DMS153 treated with DMSO at 0.1 percent for 48 hours (cell line): Measurements from ENCODE around the gene MYLK3.
"Not testable (repeated sequence)": the region's sequence is repeated elsewhere in the genome, so short reads cannot be mapped to it uniquely, and the experiment has no call there.

Experiments used
- DNase-seq: peaks from one replicate; lab custom pipeline; 2025; ENCODE audit not compliant: unreplicated experiment; lab: John Stamatoyannopoulos, UW

The MYLK3 gene

GRCh38 chr16:46747777-46748651, at the start of gene MYLK3:
TSS of gene MYLK3 (minus strand) at chr16:46748344. CDS start at chr16:46748193, 151 bp downstream.
- no peak for DNase-seq

GRCh38 chr16:46797501-46797900, 49.4 kb upstream of the MYLK3 start:
- DNase-seq = no peak

DNA sequence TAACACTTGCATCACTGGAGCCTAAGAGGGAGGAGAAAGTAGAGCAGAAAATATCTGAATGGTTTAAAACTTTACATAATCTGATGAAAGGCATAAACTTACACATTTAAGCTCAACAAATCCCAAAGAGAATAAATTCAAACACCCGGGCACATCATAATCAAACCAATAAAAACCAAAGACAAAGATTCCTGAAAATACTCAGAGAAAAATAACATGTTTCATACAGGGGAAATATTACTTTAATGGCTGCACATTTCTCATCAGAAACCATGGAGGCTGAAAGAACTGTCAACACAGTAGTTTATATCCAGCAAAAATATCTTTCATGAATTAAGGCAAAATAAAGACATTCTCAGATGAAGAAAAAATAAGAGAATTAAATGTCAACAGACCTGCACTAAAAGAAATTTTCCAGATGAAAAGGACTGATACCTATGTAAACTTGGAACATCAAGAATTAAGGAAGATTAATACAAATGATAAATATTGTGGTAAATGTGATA, 48.7 kb upstream of the MYLK3 start:
- no peak for DNase-seq

DNA sequence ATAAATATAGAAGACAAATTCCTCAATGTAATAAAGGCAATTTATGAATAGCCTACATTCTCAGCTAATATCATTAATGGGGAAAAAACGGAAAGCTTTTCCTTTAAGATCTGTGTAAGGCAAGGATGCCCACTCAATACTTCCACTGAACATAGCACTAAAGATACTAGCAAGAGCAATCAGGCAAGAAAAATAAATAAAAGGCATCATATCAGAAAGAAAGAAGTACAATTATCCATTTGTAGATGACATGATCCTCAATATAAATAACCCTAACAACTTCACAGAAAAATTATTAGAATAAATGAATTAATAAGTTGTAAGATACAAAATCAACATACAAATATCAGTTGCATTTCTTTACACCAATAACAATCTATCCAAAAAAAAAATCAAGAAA, 45.7 kb upstream of the MYLK3 start:
- DNase-seq = no peak

- no peak for DNase-seq
Measured at GRCh38 chr16:46790599-46791270, 42.6 kb upstream of the MYLK3 start.

DNA sequence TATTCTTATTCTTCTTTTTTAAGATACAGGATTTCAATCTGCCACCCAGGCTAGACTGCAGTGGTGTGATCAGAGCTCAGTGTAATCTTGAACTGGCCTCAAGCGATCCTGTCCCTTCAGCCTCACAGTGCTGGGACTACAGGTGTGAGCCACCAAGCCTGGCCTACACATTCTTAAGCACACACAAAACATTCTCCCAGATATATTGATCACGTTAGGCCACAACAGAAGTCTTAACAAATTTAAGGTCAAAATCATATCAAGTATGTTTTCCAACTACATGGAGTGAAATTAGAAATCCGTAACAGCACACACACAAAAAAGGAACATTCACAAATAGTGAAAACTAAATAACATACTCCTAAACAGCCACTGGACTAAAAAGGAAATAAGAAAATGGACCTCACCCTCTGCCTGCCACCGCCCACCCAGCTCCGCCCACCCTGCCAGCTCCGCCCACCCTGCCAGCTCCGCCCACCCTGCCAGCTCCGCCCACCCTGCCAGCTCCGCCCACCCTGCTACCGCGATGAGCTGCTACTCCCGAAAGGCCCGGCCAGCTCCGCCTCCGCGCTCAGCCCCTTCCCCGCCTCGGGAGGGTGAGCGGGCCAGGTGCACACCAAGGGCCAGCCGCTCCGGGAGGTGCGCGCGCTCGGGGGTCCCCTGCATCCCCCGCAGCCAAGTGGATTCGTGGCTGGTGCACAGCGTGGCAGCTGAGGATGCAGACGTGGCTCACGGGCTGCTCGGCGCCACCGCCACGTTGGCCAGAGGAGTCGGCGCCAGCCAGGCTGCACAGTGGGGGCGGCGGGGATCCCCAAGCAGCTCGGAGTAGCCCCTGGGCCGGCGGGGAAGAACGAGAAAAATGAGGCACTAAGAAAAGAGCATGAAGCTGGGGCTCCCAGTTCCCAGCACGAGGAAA, 41.6 kb upstream of the MYLK3 start:
- DNase-seq = no peak

DNA sequence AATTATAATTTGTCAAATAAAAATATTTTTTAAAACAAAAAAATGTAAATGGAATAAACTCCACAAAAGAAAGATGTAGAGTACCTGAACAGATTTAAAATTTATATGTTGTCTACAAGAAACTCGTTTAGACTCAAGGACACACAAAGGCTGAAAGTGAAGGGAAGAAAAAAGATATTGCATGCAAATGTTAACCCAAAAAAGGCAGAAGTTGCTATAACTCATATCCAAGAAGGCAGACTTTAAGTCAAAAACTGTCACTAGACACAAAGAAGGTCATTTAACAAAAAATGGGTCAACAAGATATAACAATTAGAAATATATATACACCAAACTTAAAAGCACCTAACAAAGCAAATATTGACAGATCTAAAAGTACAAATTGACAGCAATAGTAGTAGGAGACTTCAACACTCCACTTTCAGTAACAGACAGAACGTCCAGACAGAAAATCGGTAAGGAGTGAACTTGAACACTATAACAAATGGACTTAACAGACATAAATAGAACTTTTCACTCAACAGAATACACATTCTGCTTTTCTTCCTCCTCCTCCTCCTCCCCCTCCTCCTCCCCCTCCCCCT, 40.8 kb upstream of the MYLK3 start:
- no peak for DNase-seq

DNA sequence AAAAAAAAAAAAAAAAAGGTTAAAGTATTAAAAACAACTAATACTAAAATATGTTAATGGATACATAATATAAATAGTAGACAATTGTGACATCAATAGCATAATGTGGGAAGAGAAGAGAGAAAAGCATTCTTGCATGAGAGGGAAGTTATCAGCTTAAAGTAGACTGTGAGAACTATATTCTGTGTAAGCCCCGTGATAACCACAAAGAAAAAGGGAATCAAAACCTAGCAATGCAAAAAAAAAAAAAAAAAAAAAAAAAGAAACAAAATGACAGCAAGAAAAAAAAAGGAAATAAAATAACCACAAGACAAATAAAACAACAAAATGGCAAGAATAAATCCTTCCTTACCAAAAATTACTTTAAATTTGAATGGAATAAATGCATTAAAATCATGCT, 39.8 kb upstream of the MYLK3 start:
- DNase-seq = no peak

GRCh38 chr16:46785076-46785845, 37.1 kb upstream of the MYLK3 start:
- DNase-seq = no peak

DNA sequence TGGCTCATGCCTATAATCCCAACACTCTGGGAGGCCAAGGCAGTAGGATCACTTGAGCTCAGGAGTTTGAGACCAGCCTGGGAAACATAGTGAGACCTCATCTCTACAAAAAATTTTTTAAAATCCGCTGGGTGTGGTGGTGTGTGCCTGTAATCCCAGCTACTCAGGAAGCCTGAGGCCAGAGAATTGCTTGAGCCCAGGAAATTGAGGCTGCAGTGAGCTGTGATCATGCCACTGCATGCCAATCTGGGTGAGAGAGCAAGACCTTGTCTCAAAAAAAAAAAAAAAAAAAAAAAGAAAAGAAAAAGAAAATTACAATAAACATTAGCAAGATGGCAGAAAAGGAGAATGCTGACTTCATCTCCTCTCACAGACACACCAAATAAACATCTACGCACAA, 36.4 kb upstream of the MYLK3 start:
- DNase-seq = not testable (repeated sequence)

DNA sequence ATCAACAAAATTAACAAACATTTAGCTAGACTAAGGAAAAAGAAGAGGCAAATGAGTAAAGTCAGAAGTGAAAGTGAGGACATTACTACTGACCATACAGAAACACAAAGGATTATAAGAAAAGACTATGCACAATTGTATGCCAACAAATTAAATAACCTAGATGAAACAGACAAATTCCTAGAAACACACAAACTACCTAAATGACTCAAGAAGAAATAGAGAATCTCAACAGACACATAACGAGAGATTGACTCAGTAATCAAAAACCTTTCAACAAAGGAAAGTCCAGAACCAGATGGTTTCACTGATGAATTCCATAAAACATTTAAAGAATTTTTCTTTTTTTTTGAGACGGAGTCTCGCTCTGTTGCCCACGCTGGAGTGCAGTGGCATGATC, 35.7 kb upstream of the MYLK3 start:
- DNase-seq = no peak

GRCh38 chr16:46782320-46782719, 34.2 kb upstream of the MYLK3 start:
- no peak for DNase-seq

DNA sequence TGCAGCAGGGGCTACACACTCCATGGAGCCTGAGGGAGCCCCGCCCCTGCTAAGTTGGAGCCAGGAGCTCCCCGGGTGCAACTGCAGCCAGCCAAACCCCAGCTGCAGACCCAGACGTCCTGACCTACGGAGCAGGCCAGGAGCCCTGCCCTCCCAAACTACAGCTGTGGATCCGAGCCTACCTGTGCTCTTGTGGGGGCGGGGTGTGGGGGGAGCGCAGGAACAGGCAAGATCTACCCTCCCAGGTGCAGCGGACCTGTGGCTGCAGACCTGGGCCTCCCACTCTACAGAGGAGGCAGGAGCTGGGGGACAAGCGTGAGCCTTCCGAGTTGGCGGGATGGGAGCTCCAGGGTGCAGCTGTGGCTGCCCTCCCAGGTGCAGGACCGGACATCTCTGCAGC, 29.7 kb upstream of the MYLK3 start:
- DNase-seq = no peak

DNA sequence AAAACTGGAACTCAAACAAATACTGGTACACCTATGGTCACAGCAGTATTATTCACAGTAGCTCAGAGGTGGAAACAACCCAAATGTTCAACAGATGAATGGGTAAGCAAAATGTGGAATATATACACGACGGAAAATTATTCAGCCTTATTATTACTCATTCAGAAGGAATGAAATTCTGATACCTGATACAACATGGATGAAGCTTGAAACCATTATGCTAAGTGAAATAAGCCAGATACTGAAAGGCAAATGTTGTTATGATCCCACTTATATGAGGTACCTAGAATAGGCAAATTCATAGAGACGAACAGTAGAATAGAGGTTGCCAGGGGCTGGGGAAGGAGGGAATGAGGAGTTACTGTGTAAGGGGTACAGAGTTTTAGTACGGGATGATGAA, 27.1 kb upstream of the MYLK3 start:
- DNase-seq = no peak

DNA sequence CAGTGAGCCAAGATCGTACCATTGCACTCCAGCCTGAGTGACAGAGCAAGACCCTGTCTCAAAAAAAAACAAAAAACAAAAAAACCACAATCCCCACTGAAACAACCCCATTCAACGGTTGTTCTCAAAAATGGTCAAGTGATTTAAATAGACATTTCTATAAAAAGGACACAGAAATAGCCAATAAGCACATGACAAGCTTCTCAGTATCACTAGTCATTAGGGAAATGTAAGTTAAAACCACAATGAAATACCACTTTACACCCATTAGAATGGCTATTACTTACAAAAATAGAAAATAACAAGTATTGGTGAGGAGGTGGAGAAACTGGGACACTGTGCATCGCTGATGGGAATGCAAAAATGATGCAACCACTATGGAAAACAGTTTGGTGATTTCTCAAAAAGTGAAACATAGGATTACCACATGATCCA, 26.6 kb upstream of the MYLK3 start:
- no peak for DNase-seq

GRCh38 chr16:46772463-46772862, 24.3 kb upstream of the MYLK3 start:
- no peak for DNase-seq

- DNase-seq = no peak
Measured at GRCh38 chr16:46768809-46769208, 20.7 kb upstream of the MYLK3 start.

GRCh38 chr16:46765050-46765449, 16.9 kb upstream of the MYLK3 start:
- DNase-seq = no peak

GRCh38 chr16:46763147-46763546, 15.0 kb upstream of the MYLK3 start:
- DNase-seq = no peak

DNA sequence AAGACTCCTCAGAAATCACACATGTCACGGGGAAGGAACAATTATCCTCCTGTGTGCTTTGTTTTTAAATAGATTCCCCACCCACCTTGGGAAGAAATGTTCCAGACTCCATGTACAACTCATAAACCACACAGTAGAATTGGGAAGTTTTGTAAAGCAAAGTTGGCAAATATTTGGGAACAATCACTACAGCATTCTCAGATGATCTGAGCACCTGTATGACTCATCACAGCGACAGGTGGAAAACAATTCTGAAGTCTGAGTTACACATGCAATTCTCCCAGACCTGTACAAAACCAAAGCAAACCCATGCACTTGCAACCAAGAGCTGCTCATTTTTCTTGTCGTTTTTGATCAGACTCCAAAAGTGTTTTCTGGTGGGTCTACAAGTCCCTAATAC, 14.4 kb upstream of the MYLK3 start:
- DNase-seq = no peak
